Activated T-cell treated with anti-CD3 and anti-CD28 coated beads, Interleukin-2, amount 50 U/mL, for 4 hours (primary cell): ENCODE results near the gene PICK1. TPM values are rescaled to one million over a fixed set of nuclear protein-coding genes. Genes with fewer than 3 reads are reported as not detected.

Experiments used
- ATAC-seq, 2 donors: fragments of 200-7000 bp; cut with Tn5 transposase; one replicate each; pipeline ENCODE4 v1.10.0; 2021
- DNase-seq: peaks from one replicate; pipeline ENCODE4 v3.0.0-alpha.2; 2020
- H3K27me3 Mint-ChIP-seq: one replicate; pipeline ENCODE4 v1.8.0; 2021; ENCODE audit warnings: low read depth, mixed read lengths
- H3K36me3 Mint-ChIP-seq: one replicate; pipeline ENCODE4 v1.8.0; 2022; ENCODE audit warnings: mixed read lengths; ENCODE audit not compliant: insufficient read depth
- H3K4me1 Mint-ChIP-seq: one replicate; pipeline ENCODE4 v1.8.0; 2021; ENCODE audit warnings: low read depth, mixed read lengths
- H3K4me3 Mint-ChIP-seq: one replicate; pipeline ENCODE4 v1.8.0; 2021; ENCODE audit warnings: mild to moderate bottlenecking, moderate library complexity, mixed read lengths
- H3K9me3 Mint-ChIP-seq: one replicate; pipeline ENCODE4 v1.8.0; 2021; ENCODE audit warnings: mixed read lengths
- total RNA-seq, 3 donors: library from RNA; stranded (reverse); gene quantifications; one replicate each; pipeline ENCODE4 v1.2.1, GENCODE V29; 2021

PICK1 gene
- total RNA-seq, 3 donors from 2014 or later: 21.7 to 24.2 (median 23.1) TPM

- ATAC-seq (peak in 1 of 2 donors; percentile 51), DNase-seq (no peak)
- H3K27me3 Mint-ChIP-seq: peaks cover 22% of the 10 kb centered on the region
- no peak overlapping the region for H3K4me3 Mint-ChIP-seq
- H3K36me3 Mint-ChIP-seq: no peaks in the 10 kb centered on the region
- no peaks in the 10 kb centered on the region for H3K9me3 Mint-ChIP-seq
- H3K4me1 Mint-ChIP-seq: no peaks in the 10 kb centered on the region
These were observed 25.0 kb downstream of the PICK1 start for GRCh38 chr22:38081941-38082828.

GRCh38 chr22:38082986-38083710 lies 25.9 kb downstream of the PICK1 start:
- H3K4me1 Mint-ChIP-seq: no peaks in the 10 kb centered on the region
- ATAC-seq (no peak), DNase-seq (no peak)
- peaks cover 29% of the 10 kb centered on the region for H3K27me3 Mint-ChIP-seq
- H3K36me3 Mint-ChIP-seq: peaks cover 2% of the 10 kb centered on the region
- H3K4me3 Mint-ChIP-seq: no peak overlapping the region
- H3K9me3 Mint-ChIP-seq: no peaks in the 10 kb centered on the region

GRCh38 chr22:38083931-38084631 lies 26.9 kb downstream of the PICK1 start, which contains the start of gene SLC16A8:
SLC16A8 (minus strand) TSS chr22:38084184; CDS start chr22:38082873, 1,311 bp downstream.
- H3K36me3 Mint-ChIP-seq: peaks cover 2% of the 10 kb centered on the region
- H3K4me1 Mint-ChIP-seq: no peaks in the 10 kb centered on the region
- peaks cover 32% of the 10 kb centered on the region for H3K27me3 Mint-ChIP-seq
- no peaks in the 10 kb centered on the region for H3K9me3 Mint-ChIP-seq
- H3K4me3 Mint-ChIP-seq: no peak within 1 kb of the TSS
- DNase-seq (no peak), ATAC-seq (no peak)

GRCh38 chr22:38085056-38085455 lies 27.9 kb downstream of the PICK1 start:
- no peak for DNase-seq
- Mint-ChIP-seq H3K4me1 (no peaks in the 10 kb centered on the region), H3K36me3 (peaks cover 2% of the 10 kb centered on the region), H3K9me3 (no peaks in the 10 kb centered on the region), H3K27me3 (peaks cover 28% of the 10 kb centered on the region), H3K4me3 (no peak overlapping the region)
- no peak for ATAC-seq

- H3K27me3 Mint-ChIP-seq: peaks cover 29% of the 10 kb centered on the region
- DNase-seq (no peak), ATAC-seq (no peak)
- H3K36me3 Mint-ChIP-seq: peaks cover 2% of the 10 kb centered on the region
- no peaks in the 10 kb centered on the region for H3K4me1 Mint-ChIP-seq
- H3K9me3 Mint-ChIP-seq: no peaks in the 10 kb centered on the region
- H3K4me3 Mint-ChIP-seq: no peak overlapping the region
These were observed 28.3 kb downstream of the PICK1 start for GRCh38 chr22:38085501-38085900.

- H3K36me3 Mint-ChIP-seq: peaks cover 2% of the 10 kb centered on the region
- ATAC-seq: no peak
- peaks cover 30% of the 10 kb centered on the region for H3K27me3 Mint-ChIP-seq
- H3K9me3 Mint-ChIP-seq: no peaks in the 10 kb centered on the region
- no peaks in the 10 kb centered on the region for H3K4me1 Mint-ChIP-seq
- no peak overlapping the region for H3K4me3 Mint-ChIP-seq
- DNase-seq: no peak
These were observed 29.0 kb downstream of the PICK1 start for GRCh38 chr22:38086001-38086845.

GRCh38 chr22:38086942-38087341 lies 29.7 kb downstream of the PICK1 start:
- Mint-ChIP-seq H3K4me1 (no peaks in the 10 kb centered on the region), H3K27me3 (peaks cover 26% of the 10 kb centered on the region), H3K4me3 (no peak overlapping the region), H3K9me3 (no peaks in the 10 kb centered on the region), H3K36me3 (peaks cover 4% of the 10 kb centered on the region)
- ATAC-seq: no peak
- DNase-seq: no peak

GRCh38 chr22:38087855-38088254 lies 30.7 kb downstream of the PICK1 start:
- peaks cover 6% of the 10 kb centered on the region for H3K36me3 Mint-ChIP-seq
- DNase-seq (no peak), ATAC-seq (no peak)
- no peak overlapping the region for H3K4me3 Mint-ChIP-seq
- H3K9me3 Mint-ChIP-seq: no peaks in the 10 kb centered on the region
- H3K27me3 Mint-ChIP-seq: peaks cover 25% of the 10 kb centered on the region
- H3K4me1 Mint-ChIP-seq: no peaks in the 10 kb centered on the region

GRCh38 chr22:38088629-38089473 lies 31.6 kb downstream of the PICK1 start:
- no peak for DNase-seq
- H3K4me1 Mint-ChIP-seq: no peaks in the 10 kb centered on the region
- H3K36me3 Mint-ChIP-seq: peaks cover 11% of the 10 kb centered on the region
- H3K27me3 Mint-ChIP-seq: peaks cover 18% of the 10 kb centered on the region
- H3K4me3 Mint-ChIP-seq: no peak overlapping the region
- H3K9me3 Mint-ChIP-seq: no peaks in the 10 kb centered on the region
- no peak for ATAC-seq

- H3K36me3 Mint-ChIP-seq: peaks cover 13% of the 10 kb centered on the region
- H3K27me3 Mint-ChIP-seq: peaks cover 18% of the 10 kb centered on the region
- DNase-seq: no peak
- no peaks in the 10 kb centered on the region for H3K4me1 Mint-ChIP-seq
- no peak for ATAC-seq
- H3K4me3 Mint-ChIP-seq: no peak overlapping the region
- H3K9me3 Mint-ChIP-seq: no peaks in the 10 kb centered on the region
These were observed 32.3 kb downstream of the PICK1 start for GRCh38 chr22:38089474-38089851.

- Mint-ChIP-seq H3K36me3 (peaks cover 18% of the 10 kb centered on the region), H3K9me3 (no peaks in the 10 kb centered on the region), H3K4me1 (no peaks in the 10 kb centered on the region), H3K27me3 (no peaks in the 10 kb centered on the region), H3K4me3 (no peak overlapping the region)
- DNase-seq (no peak), ATAC-seq (no peak)
These were observed 39.9 kb downstream of the PICK1 start for GRCh38 chr22:38097058-38097457.

GRCh38 chr22:38097557-38098409 lies 40.6 kb downstream of the PICK1 start:
- H3K9me3 Mint-ChIP-seq: no peaks in the 10 kb centered on the region
- H3K36me3 Mint-ChIP-seq: peaks cover 15% of the 10 kb centered on the region
- no peak overlapping the region for H3K4me3 Mint-ChIP-seq
- ATAC-seq (no peak), DNase-seq (no peak)
- H3K27me3 Mint-ChIP-seq: no peaks in the 10 kb centered on the region
- no peaks in the 10 kb centered on the region for H3K4me1 Mint-ChIP-seq
